Measurements from ENCODE around the gene ZNHIT2. TPM values are rescaled to one million over a fixed set of nuclear protein-coding genes. Genes with fewer than 3 reads are reported as not detected.

Gene ZNHIT2
- total RNA-seq, 3 donors from 2014 or later: 5.1 to 8.3 (median 6.0) TPM

- intact Hi-C loops (cut with DNase I, micrococcal nuclease): no loop called here
- DNase-seq (no peak), ATAC-seq (no peak)
- no peak for TF ChIP-seq CTCF (IDR thresholded peaks at IDR 0.05)
- no peaks in the 10 kb centered on the region for H3K9me3 ChIP-seq
- peaks cover 14% of the 10 kb centered on the region for H3K4me1 ChIP-seq (ENCODE audit: low read depth)
- H3K36me3 ChIP-seq (ENCODE audit: low read depth): no peaks in the 10 kb centered on the region
- H3K4me3 ChIP-seq: no peak overlapping the region
These were observed 16.7 kb downstream of the ZNHIT2 start for GRCh38 chr11:65100674-65101350.

- no peak for TF ChIP-seq CTCF (IDR thresholded peaks at IDR 0.05)
- ATAC-seq (no peak), DNase-seq (no peak)
- Histone ChIP-seq H3K4me3 (peak overlapping the region; percentile 56), H3K4me1 (ENCODE audit: low read depth) (peaks cover 17% of the 10 kb centered on the region), H3K36me3 (ENCODE audit: low read depth) (no peaks in the 10 kb centered on the region), H3K9me3 (no peaks in the 10 kb centered on the region)
- intact Hi-C loops (cut with DNase I, micrococcal nuclease): no loop called here
These were observed 20.6 kb downstream of the ZNHIT2 start for GRCh38 chr11:65096926-65097325.

DNA sequence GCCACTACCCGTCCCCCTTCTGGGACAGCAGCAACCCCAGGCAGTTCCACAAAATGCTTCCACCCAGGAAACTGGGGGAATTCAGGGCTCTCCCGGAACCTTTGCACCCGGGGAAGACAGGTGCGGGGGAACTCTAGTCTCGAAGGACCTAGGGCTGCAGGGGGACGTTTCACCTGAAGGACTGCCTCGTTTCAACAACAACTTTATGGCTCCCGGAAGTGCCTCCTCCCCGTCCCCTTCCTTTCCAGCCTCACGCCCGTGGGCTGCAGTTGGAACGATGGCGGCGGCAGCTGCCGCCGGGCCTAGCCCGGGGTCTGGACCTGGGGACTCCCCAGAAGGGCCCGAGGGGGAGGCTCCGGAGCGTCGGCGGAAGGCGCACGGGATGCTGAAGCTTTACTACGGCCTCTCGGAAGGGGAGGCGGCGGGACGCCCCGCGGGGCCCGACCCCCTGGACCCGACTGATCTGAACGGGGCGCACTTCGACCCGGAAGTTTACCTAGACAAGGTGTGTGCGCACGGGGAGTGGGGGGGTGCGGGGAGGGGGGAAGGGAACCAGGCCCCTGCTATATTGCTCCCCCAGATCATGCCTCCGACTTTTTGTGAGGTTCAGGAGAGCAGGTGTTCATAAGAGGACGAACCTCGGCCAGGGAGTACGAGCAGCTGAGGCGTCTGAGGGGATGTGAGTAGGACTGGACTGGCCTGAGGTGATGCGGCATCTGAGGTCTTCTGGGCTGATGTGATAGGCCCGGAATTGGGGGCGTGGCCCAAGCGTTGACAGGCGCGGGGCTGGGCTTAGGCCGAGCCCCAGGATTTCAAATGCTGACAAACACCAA is 21.3 kb downstream of the ZNHIT2 start, which contains the start of gene VPS51:
VPS51 (plus strand) TSS at position 241 of the 833 bp plus-strand sequence; CDS start at position 278, 37 bp downstream.
- H3K36me3 ChIP-seq (ENCODE audit: low read depth): no peaks in the 10 kb centered on the region
- peaks cover 17% of the 10 kb centered on the region for H3K4me1 ChIP-seq (ENCODE audit: low read depth)
- TF ChIP-seq CTCF (IDR thresholded peaks at IDR 0.05): no peak
- peak within 1 kb of the TSS; percentile 56 for H3K4me3 ChIP-seq
- intact Hi-C loops (cut with DNase I, micrococcal nuclease): no loop called here
- DNase-seq (peak; percentile 90 to 94 (median 94)), ATAC-seq (peak; percentile 99)
- H3K9me3 ChIP-seq: no peaks in the 10 kb centered on the region

GRCh38 chr11:65095427-65095826 is 22.1 kb downstream of the ZNHIT2 start:
- H3K36me3 ChIP-seq (ENCODE audit: low read depth): no peaks in the 10 kb centered on the region
- intact Hi-C loops (cut with DNase I, micrococcal nuclease): no loop called here
- H3K9me3 ChIP-seq: no peaks in the 10 kb centered on the region
- TF ChIP-seq CTCF (IDR thresholded peaks at IDR 0.05): no peak
- no peak overlapping the region for H3K4me3 ChIP-seq
- ATAC-seq (no peak), DNase-seq (no peak)
- peaks cover 17% of the 10 kb centered on the region for H3K4me1 ChIP-seq (ENCODE audit: low read depth)

GRCh38 chr11:65090628-65091027 is 26.9 kb downstream of the ZNHIT2 start:
- H3K9me3 ChIP-seq: no peaks in the 10 kb centered on the region
- TF ChIP-seq CTCF (IDR thresholded peaks at IDR 0.05): no peak
- peaks cover 11% of the 10 kb centered on the region for H3K36me3 ChIP-seq (ENCODE audit: low read depth)
- H3K4me1 ChIP-seq (ENCODE audit: low read depth): peaks cover 1% of the 10 kb centered on the region
- ATAC-seq: no peak
- no peak for DNase-seq
- intact Hi-C loops (cut with DNase I, micrococcal nuclease): no loop called here
- no peak overlapping the region for H3K4me3 ChIP-seq

All from mucosa of descending colon (tissue), 3 donors.